Stimulated activated CD4-positive, alpha-beta T cell treated with anti-CD3 and anti-CD28 coated beads, Interleukin-12 subunit alpha, Interleukin-12 subunit beta, amount 100 ng/mL, for 4 hours (primary cell): ENCODE data around the gene PCDHGA1.

Source experiments
- DNase-seq: peaks from one replicate; pipeline ENCODE4 v3.0.0-alpha.2; 2020

The PCDHGA1 gene

GRCh38 chr5:141494761-141495452, 164.6 kb downstream of the PCDHGA1 start:
- no peak for DNase-seq

GRCh38 chr5:141495453-141495811, 165.1 kb downstream of the PCDHGA1 start:
- DNase-seq: no peak

- DNase-seq: no peak
Measured at GRCh38 chr5:141496038-141496437, 165.7 kb downstream of the PCDHGA1 start.

GRCh38 chr5:141501761-141502160, 171.4 kb downstream of the PCDHGA1 start:
- no peak for DNase-seq

- DNase-seq: no peak
Measured at GRCh38 chr5:141503681-141504080, 173.4 kb downstream of the PCDHGA1 start.

- DNase-seq: no peak
Measured at GRCh38 chr5:141504216-141504615, 173.9 kb downstream of the PCDHGA1 start.

GRCh38 chr5:141506381-141507155, 176.3 kb downstream of the PCDHGA1 start:
- no peak for DNase-seq

- no peak for DNase-seq
Measured at GRCh38 chr5:141507387-141508091, 177.2 kb downstream of the PCDHGA1 start.

- DNase-seq: no peak
Measured at GRCh38 chr5:141508440-141508797, 178.1 kb downstream of the PCDHGA1 start.

GRCh38 chr5:141508798-141509611, 178.7 kb downstream of the PCDHGA1 start:
- DNase-seq: no peak

- DNase-seq: no peak
Measured at GRCh38 chr5:141510160-141510559, 179.8 kb downstream of the PCDHGA1 start.

GRCh38 chr5:141510850-141511601, 180.7 kb downstream of the PCDHGA1 start:
- no peak for DNase-seq

- no peak for DNase-seq
Measured at GRCh38 chr5:141511771-141512325, 181.5 kb downstream of the PCDHGA1 start.

GRCh38 chr5:141512390-141512910, 182.1 kb downstream of the PCDHGA1 start:
- DNase-seq: peak; percentile 85

- DNase-seq: peak; percentile 25
Measured at GRCh38 chr5:141512911-141513626, 182.8 kb downstream of the PCDHGA1 start.

GRCh38 chr5:141513627-141514329, 183.5 kb downstream of the PCDHGA1 start:
- peak; percentile 71 for DNase-seq

GRCh38 chr5:141514330-141515133, 184.2 kb downstream of the PCDHGA1 start:
- DNase-seq: no peak

- DNase-seq: no peak
Measured at GRCh38 chr5:141515141-141515540, 184.8 kb downstream of the PCDHGA1 start.

- no peak for DNase-seq
Measured at GRCh38 chr5:141515946-141516671, 185.8 kb downstream of the PCDHGA1 start.
